Vagina (tissue), 1 donor: ENCODE measurements around the gene ATP6V1G2. TPM values are rescaled to one million over a fixed set of nuclear protein-coding genes. Genes with fewer than 3 reads are reported as not detected.

Experiments used
- small RNA-seq: library from RNA; depleted of rRNA; stranded (forward); fragments of <200 nt; gene quantifications from one replicate; pipeline ENCODE3, GENCODE V24; 2016
- total RNA-seq: library from RNA; depleted of rRNA; stranded (reverse); fragments of >200 nt; gene quantifications from one replicate; pipeline ENCODE4 v1.2.3, GENCODE V29; 2016

ATP6V1G2 gene
- total RNA-seq, 1 donor from 2014 or later, result 5.4 TPM

Small RNA genes lying within 50 kb of the gene (small RNA-seq; reads per million reads assigned to genes)
- gene AL663061.1 (not detected), gene RF00019 (not detected), gene SNORD117 (360 reads per million, percentile 98 among the genes with 10 or more reads in this experiment), gene SNORD84 (not detected)

Other genes starting within 250 kb of the ATP6V1G2 start
- 921 TPM for gene HLA-B, start 189.4 kb downstream of the ATP6V1G2 start, total RNA-seq
- gene MICA, start 143.0 kb downstream of the ATP6V1G2 start, total RNA-seq, result 19.9 TPM
- gene MICB, start 48.5 kb downstream of the ATP6V1G2 start, total RNA-seq, result 3.2 TPM
- not detected for gene MCCD1, start 17.6 kb downstream of the ATP6V1G2 start, total RNA-seq
- gene DDX39B, start 4.6 kb downstream of the ATP6V1G2 start, total RNA-seq, result 299 TPM
- gene NFKBIL1, start 1.0 kb upstream of the ATP6V1G2 start, total RNA-seq, result 14.2 TPM
- not detected for gene LTA, start 25.7 kb upstream of the ATP6V1G2 start, total RNA-seq
- not detected for gene TNF, start 29.0 kb upstream of the ATP6V1G2 start, total RNA-seq
- gene LTB, start 35.8 kb upstream of the ATP6V1G2 start, total RNA-seq, result 5.4 TPM
- gene LST1, start 39.7 kb upstream of the ATP6V1G2 start, total RNA-seq, result not detected
- not detected for gene NCR3, start 46.4 kb upstream of the ATP6V1G2 start, total RNA-seq
- gene AIF1, start 68.6 kb upstream of the ATP6V1G2 start, total RNA-seq, result 25.0 TPM
- gene PRRC2A, start 74.1 kb upstream of the ATP6V1G2 start, total RNA-seq, result 74.6 TPM
- 139 TPM for gene BAG6, start 106.1 kb upstream of the ATP6V1G2 start, total RNA-seq
- gene APOM, start 109.3 kb upstream of the ATP6V1G2 start, total RNA-seq, result not detected
- gene C6orf47, start 114.2 kb upstream of the ATP6V1G2 start, total RNA-seq, result 15.2 TPM
- 16.9 TPM for gene GPANK1, start 118.4 kb upstream of the ATP6V1G2 start, total RNA-seq
- 219 TPM for gene CSNK2B, start 119.5 kb upstream of the ATP6V1G2 start, total RNA-seq
- 7.4 TPM for gene LY6G5B, start 123.4 kb upstream of the ATP6V1G2 start, total RNA-seq
- gene LY6G5C, start 134.5 kb upstream of the ATP6V1G2 start, total RNA-seq, result 1.7 TPM
- gene ABHD16A, start 156.7 kb upstream of the ATP6V1G2 start, total RNA-seq, result 53.0 TPM
- not detected for gene LY6G6F, start 160.3 kb upstream of the ATP6V1G2 start, total RNA-seq
- not detected for gene LY6G6D, start 168.7 kb upstream of the ATP6V1G2 start, total RNA-seq
- not detected for gene LY6G6C, start 175.1 kb upstream of the ATP6V1G2 start, total RNA-seq
- not detected for gene MPIG6B, start 176.8 kb upstream of the ATP6V1G2 start, total RNA-seq
- 108 TPM for gene DDAH2, start 182.7 kb upstream of the ATP6V1G2 start, total RNA-seq
- gene CLIC1, start 189.9 kb upstream of the ATP6V1G2 start, total RNA-seq, result 250 TPM
- gene MSH5, start 193.4 kb upstream of the ATP6V1G2 start, total RNA-seq, result 11.0 TPM
- not detected for gene SAPCD1, start 216.0 kb upstream of the ATP6V1G2 start, total RNA-seq
- gene VWA7, start 230.7 kb upstream of the ATP6V1G2 start, total RNA-seq, result 0.74 TPM
- 39.8 TPM for gene VARS1, start 249.1 kb upstream of the ATP6V1G2 start, total RNA-seq